ENCODE results near the gene NALF2.

The NALF2 gene

GRCh38 chrX:69531031-69531755 is 27.1 kb downstream of the NALF2 start:
- H3K9me3 ChIP-seq (ENCODE audit: low read length): no peaks in the 10 kb centered on the region
- no peak overlapping the region for H3K27ac ChIP-seq (ENCODE audit: low read depth, low read length)
- no peaks in the 10 kb centered on the region for H3K4me1 ChIP-seq (ENCODE audit: insufficient read depth, low read length)
- H3K27me3 ChIP-seq (ENCODE audit: control insufficient read depth in 1 of 2, insufficient read depth in 2 of 2, low read length in 2 of 2): peaks cover 6 to 25% of the 10 kb centered on the region in 2 donors
- no peak overlapping the region for H3K4me3 ChIP-seq (ENCODE audit: low read depth in 1 of 2, low read length in 2 of 2)
- H3K9ac ChIP-seq (ENCODE audit: low read length): no peak overlapping the region
- H3K36me3 ChIP-seq (ENCODE audit: insufficient read depth, low read length): no peaks in the 10 kb centered on the region

GRCh38 chrX:69535661-69536060 is 31.5 kb downstream of the NALF2 start:
- no peak overlapping the region for H3K4me3 ChIP-seq (ENCODE audit: low read depth in 1 of 2, low read length in 2 of 2)
- no peak overlapping the region for H3K9ac ChIP-seq (ENCODE audit: low read length)
- H3K4me1 ChIP-seq (ENCODE audit: insufficient read depth, low read length): no peaks in the 10 kb centered on the region
- H3K27ac ChIP-seq (ENCODE audit: low read depth, low read length): no peak overlapping the region
- no peaks in the 10 kb centered on the region for H3K36me3 ChIP-seq (ENCODE audit: insufficient read depth, low read length)
- H3K9me3 ChIP-seq (ENCODE audit: low read length): no peaks in the 10 kb centered on the region
- peaks cover 0 to 26% of the 10 kb centered on the region in 2 donors for H3K27me3 ChIP-seq (ENCODE audit: control insufficient read depth in 1 of 2, insufficient read depth in 2 of 2, low read length in 2 of 2)

- Histone ChIP-seq H3K9ac (ENCODE audit: low read length) (no peak overlapping the region), H3K27ac (ENCODE audit: low read depth, low read length) (no peak overlapping the region), H3K36me3 (ENCODE audit: insufficient read depth, low read length) (no peaks in the 10 kb centered on the region), H3K4me3 (ENCODE audit: low read depth in 1 of 2, low read length in 2 of 2) (no peak overlapping the region), H3K27me3 (ENCODE audit: control insufficient read depth in 1 of 2, insufficient read depth in 2 of 2, low read length in 2 of 2) (peaks cover 0 to 22% of the 10 kb centered on the region in 2 donors), H3K4me1 (ENCODE audit: insufficient read depth, low read length) (no peaks in the 10 kb centered on the region), H3K9me3 (ENCODE audit: low read length) (no peaks in the 10 kb centered on the region)
Observed at GRCh38 chrX:69538321-69538876, 34.3 kb downstream of the NALF2 start.

GRCh38 chrX:69539437-69539836 is 35.3 kb downstream of the NALF2 start:
- H3K9ac ChIP-seq (ENCODE audit: low read length): no peak overlapping the region
- H3K27me3 ChIP-seq (ENCODE audit: control insufficient read depth in 1 of 2, insufficient read depth in 2 of 2, low read length in 2 of 2): peaks cover 0 to 22% of the 10 kb centered on the region in 2 donors
- H3K9me3 ChIP-seq (ENCODE audit: low read length): no peaks in the 10 kb centered on the region
- no peak overlapping the region for H3K27ac ChIP-seq (ENCODE audit: low read depth, low read length)
- H3K36me3 ChIP-seq (ENCODE audit: insufficient read depth, low read length): no peaks in the 10 kb centered on the region
- no peaks in the 10 kb centered on the region for H3K4me1 ChIP-seq (ENCODE audit: insufficient read depth, low read length)
- H3K4me3 ChIP-seq (ENCODE audit: low read depth in 1 of 2, low read length in 2 of 2): no peak overlapping the region

GRCh38 chrX:69541956-69542355 is 37.8 kb downstream of the NALF2 start:
- peaks cover 0 to 15% of the 10 kb centered on the region in 2 donors for H3K27me3 ChIP-seq (ENCODE audit: control insufficient read depth in 1 of 2, insufficient read depth in 2 of 2, low read length in 2 of 2)

GRCh38 chrX:69543572-69543971 is 39.4 kb downstream of the NALF2 start:
- H3K4me1 ChIP-seq (ENCODE audit: insufficient read depth, low read length): no peaks in the 10 kb centered on the region
- no peak overlapping the region for H3K4me3 ChIP-seq (ENCODE audit: low read depth in 1 of 2, low read length in 2 of 2)
- peaks cover 0 to 8% of the 10 kb centered on the region in 2 donors for H3K27me3 ChIP-seq (ENCODE audit: control insufficient read depth in 1 of 2, insufficient read depth in 2 of 2, low read length in 2 of 2)
- no peaks in the 10 kb centered on the region for H3K9me3 ChIP-seq (ENCODE audit: low read length)
- H3K27ac ChIP-seq (ENCODE audit: low read depth, low read length): no peak overlapping the region
- no peaks in the 10 kb centered on the region for H3K36me3 ChIP-seq (ENCODE audit: insufficient read depth, low read length)
- H3K9ac ChIP-seq (ENCODE audit: low read length): no peak overlapping the region

More at GRCh38 chrX:69541956-69542355, 37.8 kb downstream of the NALF2 start:
- H3K9me3 ChIP-seq (ENCODE audit: low read length): no peaks in the 10 kb centered on the region
- no peak overlapping the region for H3K9ac ChIP-seq (ENCODE audit: low read length)
- H3K36me3 ChIP-seq (ENCODE audit: insufficient read depth, low read length): no peaks in the 10 kb centered on the region
- no peaks in the 10 kb centered on the region for H3K4me1 ChIP-seq (ENCODE audit: insufficient read depth, low read length)
- H3K27ac ChIP-seq (ENCODE audit: low read depth, low read length): no peak overlapping the region
- H3K4me3 ChIP-seq (ENCODE audit: low read depth in 1 of 2, low read length in 2 of 2): no peak overlapping the region

- no peak overlapping the region for H3K9ac ChIP-seq (ENCODE audit: low read length)
- H3K36me3 ChIP-seq (ENCODE audit: insufficient read depth, low read length): no peaks in the 10 kb centered on the region
- no peaks in the 10 kb centered on the region for H3K9me3 ChIP-seq (ENCODE audit: low read length)
- H3K27ac ChIP-seq (ENCODE audit: low read depth, low read length): no peak overlapping the region
- no peaks in the 10 kb centered on the region for H3K4me1 ChIP-seq (ENCODE audit: insufficient read depth, low read length)
- H3K4me3 ChIP-seq (ENCODE audit: low read depth in 1 of 2, low read length in 2 of 2): no peak overlapping the region
- no peaks in the 10 kb centered on the region for H3K27me3 ChIP-seq (ENCODE audit: control insufficient read depth in 1 of 2, insufficient read depth in 2 of 2, low read length in 2 of 2)
Observed at GRCh38 chrX:69546417-69546816, 42.3 kb downstream of the NALF2 start.

GRCh38 chrX:69546978-69547377 is 42.9 kb downstream of the NALF2 start:
- no peaks in the 10 kb centered on the region for H3K36me3 ChIP-seq (ENCODE audit: insufficient read depth, low read length)
- no peaks in the 10 kb centered on the region for H3K27me3 ChIP-seq (ENCODE audit: control insufficient read depth in 1 of 2, insufficient read depth in 2 of 2, low read length in 2 of 2)
- no peak overlapping the region for H3K4me3 ChIP-seq (ENCODE audit: low read depth in 1 of 2, low read length in 2 of 2)
- no peaks in the 10 kb centered on the region for H3K9me3 ChIP-seq (ENCODE audit: low read length)
- no peak overlapping the region for H3K27ac ChIP-seq (ENCODE audit: low read depth, low read length)
- no peaks in the 10 kb centered on the region for H3K4me1 ChIP-seq (ENCODE audit: insufficient read depth, low read length)
- H3K9ac ChIP-seq (ENCODE audit: low read length): no peak overlapping the region

GRCh38 chrX:69551421-69552009 is 47.4 kb downstream of the NALF2 start:
- H3K27ac ChIP-seq (ENCODE audit: low read depth, low read length): no peak overlapping the region
- H3K27me3 ChIP-seq (ENCODE audit: control insufficient read depth in 1 of 2, insufficient read depth in 2 of 2, low read length in 2 of 2): no peaks in the 10 kb centered on the region
- no peaks in the 10 kb centered on the region for H3K4me1 ChIP-seq (ENCODE audit: insufficient read depth, low read length)
- H3K9me3 ChIP-seq (ENCODE audit: low read length): no peaks in the 10 kb centered on the region
- no peaks in the 10 kb centered on the region for H3K36me3 ChIP-seq (ENCODE audit: insufficient read depth, low read length)
- no peak overlapping the region for H3K9ac ChIP-seq (ENCODE audit: low read length)
- no peak overlapping the region for H3K4me3 ChIP-seq (ENCODE audit: low read depth in 1 of 2, low read length in 2 of 2)

GRCh38 chrX:69552512-69552911 is 48.4 kb downstream of the NALF2 start:
- Histone ChIP-seq H3K27ac (ENCODE audit: low read depth, low read length) (no peak overlapping the region), H3K9me3 (ENCODE audit: low read length) (no peaks in the 10 kb centered on the region), H3K4me3 (ENCODE audit: low read depth in 1 of 2, low read length in 2 of 2) (no peak overlapping the region), H3K9ac (ENCODE audit: low read length) (no peak overlapping the region), H3K27me3 (ENCODE audit: control insufficient read depth in 1 of 2, insufficient read depth in 2 of 2, low read length in 2 of 2) (no peaks in the 10 kb centered on the region), H3K36me3 (ENCODE audit: insufficient read depth, low read length) (no peaks in the 10 kb centered on the region), H3K4me1 (ENCODE audit: insufficient read depth, low read length) (no peaks in the 10 kb centered on the region)

Data from muscle layer of colon (tissue), 2 donors.